B cell (primary cell): ENCODE data around the gene ST6GALNAC3. TPM values are rescaled to one million over a fixed set of nuclear protein-coding genes. Genes with fewer than 3 reads are reported as not detected.

Source experiments
- ATAC-seq: fragments of 200-7000 bp; cut with Tn5 transposase; one replicate; pipeline ENCODE4 v1.10.0; 2021; ENCODE audit warnings: low read depth, mild to moderate bottlenecking, moderate number of reproducible peaks, moderate library complexity
- CTCF ChIA-PET: fragments of 350-600 bp; sonication (Branson Sonifier 250); formaldehyde crosslinking; loops from one replicate; lab custom pipeline; 2021; ENCODE audit warnings: antibody characterized with exemption, inconsistent platforms; lab: Charles Lee
- POLR2A ChIA-PET: fragments of 350-600 bp; sonication (Branson Sonifier 250); formaldehyde crosslinking; loops from one replicate; lab custom pipeline; 2021; ENCODE audit warnings: antibody characterized with exemption; lab: Charles Lee
- DNase-seq: peaks from one replicate; pipeline ENCODE4 v3.0.0; 2013
- H2AFZ ChIP-seq: 2 replicates; pipeline ENCODE4 v1.6.1; 2012; ENCODE audit warnings: mild to moderate bottlenecking, low read depth, low read length; ENCODE audit not compliant: insufficient read depth, poor library complexity, severe bottlenecking
- H3K27ac ChIP-seq, 2 donors: 1 replicate in 1 of 2; 2 replicates in 1 of 2; pipeline ENCODE4 v1.5.1; 2012 to 2013; ENCODE audit warnings: low read length in 2 of 2, mild to moderate bottlenecking in 2 of 2, moderate library complexity in 1 of 2
- H3K27me3 ChIP-seq, 4 experiments: fragments of 200-600 bp in 1 of 4; sonication (generic) in 1 of 4; replicated peaks in 1 of 4; 1 replicate in 2 of 4; 2 replicates in 2 of 4; pipeline versions ENCODE4 v1.6.1 to v1.7.0; 2013 to 2016; ENCODE audit warnings: low read length in 3 of 4, mild to moderate bottlenecking in 2 of 4, mixed read lengths in 1 of 4, moderate library complexity in 1 of 4; ENCODE audit not compliant: insufficient read depth in 4 of 4, control insufficient read depth in 3 of 4; ENCODE audit errors: control extremely low read depth in 1 of 4
- H3K36me3 ChIP-seq, 2 experiments: replicated peaks in 1 of 2; 1 replicate in 1 of 2; 2 replicates in 1 of 2; pipeline versions ENCODE4 v1.6.1 to v1.7.1; 2013; ENCODE audit warnings: low read length in 1 of 2; ENCODE audit not compliant: insufficient read depth in 2 of 2, control insufficient read depth in 1 of 2; ENCODE audit errors: control extremely low read depth in 1 of 2, extremely low read depth in 1 of 2
- H3K4me1 ChIP-seq, 2 donors: fragments of 200-600 bp in 1 of 2; sonication (generic) in 1 of 2; 1 replicate in 1 of 2; 2 replicates in 1 of 2; pipeline versions ENCODE4 v1.5.1 to v1.6.1; 2013 to 2017; ENCODE audit warnings: low read length in 2 of 2; ENCODE audit not compliant: control insufficient read depth in 2 of 2, insufficient read depth in 2 of 2
- H3K4me2 ChIP-seq: replicated peaks from 2 replicates; pipeline ENCODE3; 2012; ENCODE audit warnings: mild to moderate bottlenecking, low read depth, low read length; ENCODE audit not compliant: poor library complexity, severe bottlenecking
- H3K4me3 ChIP-seq, 5 experiments: fragments of 200-600 bp in 1 of 5; sonication (generic) in 1 of 5; 1 replicate in 3 of 5; 2 replicates in 2 of 5; pipeline versions ENCODE4 v1.5.1 to v1.7.0; 2011 to 2016; ENCODE audit warnings: low read length in 4 of 5, mild to moderate bottlenecking in 4 of 5, low read depth in 2 of 5, control low read depth in 1 of 5, moderate library complexity in 1 of 5; ENCODE audit not compliant: insufficient read depth in 1 of 5; ENCODE audit errors: control extremely low read depth in 1 of 5, extremely low read depth in 1 of 5
- H3K79me2 ChIP-seq: fragments of 200-600 bp; sonication (generic); one replicate; pipeline ENCODE4 v1.6.0; 2016; ENCODE audit warnings: low read length; ENCODE audit not compliant: control insufficient read depth, insufficient read depth
- H3K9ac ChIP-seq: fragments of 200-600 bp; sonication (generic); 2 replicates; pipeline ENCODE4 v1.6.1; 2017; ENCODE audit warnings: mild to moderate bottlenecking, low read length, moderate library complexity
- H3K9me3 ChIP-seq, 3 donors: one replicate each; pipeline versions ENCODE4 v1.6.1 to v1.7.1; 2013; ENCODE audit warnings: low read length in 2 of 3; ENCODE audit not compliant: control insufficient read depth in 2 of 3, insufficient read depth in 1 of 3; ENCODE audit errors: control extremely low read depth in 1 of 3
- H4K20me1 ChIP-seq: 2 replicates; pipeline ENCODE4 v1.6.0; 2012; ENCODE audit warnings: mild to moderate bottlenecking, low read length; ENCODE audit not compliant: insufficient read depth, control insufficient read depth, poor library complexity, severe bottlenecking
- H3K27ac Mint-ChIP-seq: one replicate; pipeline ENCODE4 v1.8.0; 2021; ENCODE audit warnings: mixed read lengths
- H3K27me3 Mint-ChIP-seq: one replicate; pipeline ENCODE4 v1.8.0; 2021; ENCODE audit warnings: mixed read lengths
- H3K4me1 Mint-ChIP-seq: one replicate; pipeline ENCODE4 v1.8.0; 2021; ENCODE audit warnings: mixed read lengths
- H3K4me3 Mint-ChIP-seq: one replicate; pipeline ENCODE4 v1.8.0; 2021; ENCODE audit warnings: mixed read lengths
- H3K9me3 Mint-ChIP-seq: one replicate; pipeline ENCODE4 v1.8.0; 2022; ENCODE audit warnings: mixed read lengths; ENCODE audit not compliant: insufficient read depth
- EZH2 ChIP-seq: IDR thresholded peaks from 2 replicates; pipeline ENCODE4 v1.6.1; 2012; ENCODE audit warnings: borderline replicate concordance, low read depth, mild to moderate bottlenecking, moderate library complexity, low read length; ENCODE audit not compliant: insufficient read depth, poor library complexity, severe bottlenecking
- WGBS: methylation state at CpG from one replicate; pipeline ENCODE4 v1.1.5; 2013; ENCODE audit warnings: missing lambda C conversion rate; ENCODE audit not compliant: insufficient coverage; 5-methylcytosine and 5-hydroxymethylcytosine counted together
- intact Hi-C: fragments of 100-400 bp; cut with micrococcal nuclease; formaldehyde crosslinking; loops from one replicate; pipeline ENCODE4 v1.10.0; 2022
- polyA plus RNA-seq: library from polyadenylated mRNA; depleted of rRNA; stranded (reverse); fragments of >200 nt; gene quantifications from 2 replicates; pipeline ENCODE4 v1.2.3, GENCODE V29; 2012
- total RNA-seq, 2 donors: library from RNA; stranded (reverse); fragments of 120-200 nt in 1 of 2; gene quantifications; 1 replicate in 1 of 2; 2 replicates in 1 of 2; pipeline versions ENCODE4 v1.2.3 to v1.2.4, GENCODE V29; 2013 to 2022
- TF ChIP-seq, protein P1 (sequence below): fragments of 200-600 bp; IDR thresholded peaks from one replicate; pipeline ENCODE4 v1.8.0; 2022; ENCODE audit warnings: antibody characterized with exemption, mild to moderate bottlenecking

The ST6GALNAC3 gene
- total and polyA plus RNA-seq, 2 donors (not counting 1 experiment from before 2014, with no cell fraction given): 3.0 to 17.3 TPM

DNA sequence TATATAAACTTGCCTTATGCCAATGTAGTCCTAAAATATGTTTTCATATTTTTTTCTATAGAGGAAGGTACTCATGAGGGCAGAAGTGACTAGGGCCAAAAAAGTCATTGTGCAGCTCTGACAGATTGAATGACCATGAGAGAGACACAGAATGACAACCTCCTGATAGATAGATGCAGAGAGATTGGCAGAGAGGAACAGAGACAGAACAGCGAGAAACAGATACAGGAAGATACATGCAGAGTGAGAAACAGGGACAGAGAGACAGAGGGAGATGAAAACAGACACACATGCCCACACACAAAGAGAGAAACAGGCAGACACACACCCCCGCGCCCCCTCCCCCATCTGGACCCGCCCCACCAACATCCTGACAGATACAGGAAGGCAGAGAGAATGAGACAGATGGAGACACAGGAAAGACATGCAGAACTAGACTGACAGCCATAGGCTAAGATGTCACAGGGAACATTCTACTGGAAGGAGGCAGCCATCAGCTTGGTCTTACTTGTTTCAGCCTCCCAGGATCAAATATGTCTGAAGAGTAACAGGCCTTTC, 211.1 kb downstream of the ST6GALNAC3 start:
- DNase-seq (no peak), ATAC-seq (no peak)
- no peak overlapping the region for H3K9ac ChIP-seq
- no peak for TF ChIP-seq EZH2
- TF ChIP-seq, protein P1, sequence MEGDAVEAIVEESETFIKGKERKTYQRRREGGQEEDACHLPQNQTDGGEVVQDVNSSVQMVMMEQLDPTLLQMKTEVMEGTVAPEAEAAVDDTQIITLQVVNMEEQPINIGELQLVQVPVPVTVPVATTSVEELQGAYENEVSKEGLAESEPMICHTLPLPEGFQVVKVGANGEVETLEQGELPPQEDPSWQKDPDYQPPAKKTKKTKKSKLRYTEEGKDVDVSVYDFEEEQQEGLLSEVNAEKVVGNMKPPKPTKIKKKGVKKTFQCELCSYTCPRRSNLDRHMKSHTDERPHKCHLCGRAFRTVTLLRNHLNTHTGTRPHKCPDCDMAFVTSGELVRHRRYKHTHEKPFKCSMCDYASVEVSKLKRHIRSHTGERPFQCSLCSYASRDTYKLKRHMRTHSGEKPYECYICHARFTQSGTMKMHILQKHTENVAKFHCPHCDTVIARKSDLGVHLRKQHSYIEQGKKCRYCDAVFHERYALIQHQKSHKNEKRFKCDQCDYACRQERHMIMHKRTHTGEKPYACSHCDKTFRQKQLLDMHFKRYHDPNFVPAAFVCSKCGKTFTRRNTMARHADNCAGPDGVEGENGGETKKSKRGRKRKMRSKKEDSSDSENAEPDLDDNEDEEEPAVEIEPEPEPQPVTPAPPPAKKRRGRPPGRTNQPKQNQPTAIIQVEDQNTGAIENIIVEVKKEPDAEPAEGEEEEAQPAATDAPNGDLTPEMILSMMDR: no peak
- H3K9me3 ChIP-seq: no peaks in the 10 kb centered on the region
- H3K4me3 ChIP-seq: no peak overlapping the region
- ChIA-PET CTCF (no interaction called here), POLR2A (interaction anchor here (0.7 kb wide), 1 partner anchor 864 kb away, joined by 3 read pairs; no protein-coding TSS in a partner anchor)
- H3K9me3 Mint-ChIP-seq: no peaks in the 10 kb centered on the region
- H3K36me3 ChIP-seq: no peaks in the 10 kb centered on the region
- peaks cover 5 to 21% of the 10 kb centered on the region in 2 donors for H3K4me1 ChIP-seq
- H3K4me1 Mint-ChIP-seq: peaks cover 23% of the 10 kb centered on the region
- H2AFZ ChIP-seq: peak overlapping the region; percentile 29
- H3K27ac ChIP-seq: no peak overlapping the region
- no peak overlapping the region for H3K4me2 ChIP-seq
- no peak overlapping the region for H3K27ac Mint-ChIP-seq
- no peaks in the 10 kb centered on the region for H3K79me2 ChIP-seq
- H4K20me1 ChIP-seq: no peaks in the 10 kb centered on the region
- WGBS: no CpG with 5 or more reads among the region's 4 CpGs
- H3K27me3 ChIP-seq: no peaks in the 10 kb centered on the region
- intact Hi-C loops: no loop called here
- no peaks in the 10 kb centered on the region for H3K27me3 Mint-ChIP-seq
- no peak overlapping the region for H3K4me3 Mint-ChIP-seq

- no CpG with 5 or more reads among the region's 2 CpGs for WGBS
- H2AFZ ChIP-seq: no peak overlapping the region
- intact Hi-C loops: no loop called here
- POLR2A ChIA-PET: no interaction called here
- no peak overlapping the region for H3K4me2 ChIP-seq
- peaks cover 10 to 43% of the 10 kb centered on the region in 2 donors for H3K4me1 ChIP-seq
- peaks cover 40% of the 10 kb centered on the region for H3K4me1 Mint-ChIP-seq
- no peaks in the 10 kb centered on the region for H3K27me3 ChIP-seq
- no peak overlapping the region for H3K27ac Mint-ChIP-seq
- H3K27me3 Mint-ChIP-seq: no peaks in the 10 kb centered on the region
- H3K9me3 Mint-ChIP-seq: no peaks in the 10 kb centered on the region
- H3K4me3 Mint-ChIP-seq: no peak overlapping the region
- no peaks in the 10 kb centered on the region for H4K20me1 ChIP-seq
- H3K36me3 ChIP-seq: no peaks in the 10 kb centered on the region
- no peaks in the 10 kb centered on the region for H3K79me2 ChIP-seq
- DNase-seq (no peak), ATAC-seq (no peak)
- no peak overlapping the region for H3K4me3 ChIP-seq
- no peak for TF ChIP-seq EZH2
- TF ChIP-seq, protein P1: no peak
- no peak overlapping the region for H3K9ac ChIP-seq
- H3K9me3 ChIP-seq: no peaks in the 10 kb centered on the region
- H3K27ac ChIP-seq: no peak overlapping the region
- CTCF ChIA-PET: interaction anchor here (0.8 kb wide), 1 partner anchor 133 kb away, joined by 3 read pairs; no protein-coding TSS in a partner anchor
Observed at GRCh38 chr1:76287917-76288316, 213.4 kb downstream of the ST6GALNAC3 start.
